Endothelial cell of umbilical vein (primary cell): Measurements from ENCODE around the gene GPX8. TPM values are rescaled to one million over a fixed set of nuclear protein-coding genes. Genes with fewer than 3 reads are reported as not detected.

Experiments
- BruUV-seq: library from RNA; stranded (reverse); fragments of 400-500 nt; replicated peaks from 2 replicates; lab custom pipeline; 2021; lab: Mats Ljungman, UMichigan
- CTCF ChIA-PET: fragments of 300-600, 350-600 bp; sonication (Branson Sonifier 250); formaldehyde crosslinking; loops from one replicate; lab custom pipeline; 2021; ENCODE audit warnings: antibody characterized with exemption, inconsistent platforms; lab: Charles Lee
- POLR2A ChIA-PET: fragments of 300-600, 350-600 bp; sonication (Branson Sonifier 250); formaldehyde crosslinking; loops from one replicate; lab custom pipeline; 2021; ENCODE audit warnings: antibody characterized with exemption, inconsistent platforms; lab: Charles Lee
- DNase-seq: peaks from one replicate; pipeline ENCODE4 v3.0.0-alpha.2; 2011; ENCODE audit warnings: low read depth, low spot score
- FAIRE-seq: peaks from 2 replicates; lab custom pipeline; 2011; peaks lifted over from hg19 to GRCh38; lab: Jason Lieb, UNC
- H2AFZ ChIP-seq: 2 replicates; pipeline ENCODE4 v1.6.0; 2012; ENCODE audit warnings: low read depth, low read length, control low read depth, inconsistent platforms
- H3K27ac ChIP-seq: 2 replicates; pipeline ENCODE4 v1.5.1; 2011; ENCODE audit warnings: low read depth, mild to moderate bottlenecking, control low read depth, low read length, moderate library complexity; ENCODE audit not compliant: insufficient read depth
- H3K27me3 ChIP-seq, 2 experiments: 2 replicates each; pipeline versions ENCODE4 v1.6.0 to v1.6.1; 2011; ENCODE audit warnings: low read length in 2 of 2, mixed read lengths in 1 of 2; ENCODE audit not compliant: control insufficient read depth in 2 of 2, insufficient read depth in 2 of 2
- H3K36me3 ChIP-seq, 2 experiments: 2 replicates in 1 of 2; 3 replicates in 1 of 2; pipeline ENCODE4 v1.5.1; 2011; ENCODE audit warnings: low read length in 2 of 2, mild to moderate bottlenecking in 1 of 2, moderate library complexity in 1 of 2; ENCODE audit not compliant: control insufficient read depth in 2 of 2, insufficient read depth in 2 of 2; ENCODE audit errors: extremely low read depth in 1 of 2
- H3K4me1 ChIP-seq: 3 replicates; pipeline ENCODE4 v1.5.1; 2011; ENCODE audit warnings: mild to moderate bottlenecking, low read length; ENCODE audit not compliant: control insufficient read depth, insufficient read depth; ENCODE audit errors: extremely low read depth
- H3K4me2 ChIP-seq: 2 replicates; pipeline ENCODE4 v1.6.1; 2011; ENCODE audit warnings: low read length, control low read depth, mixed read lengths; ENCODE audit not compliant: insufficient read depth
- H3K4me3 ChIP-seq, 3 experiments: fragments of 200-600 bp in 1 of 3; sonication (generic), shearing (Covaris generic) in 1 of 3; replicated peaks in 1 of 3; 2 replicates each; pipeline ENCODE4 v1.5.1; 2011 to 2016; ENCODE audit warnings: control low read depth in 3 of 3, low read length in 3 of 3, mild to moderate bottlenecking in 2 of 3, inconsistent platforms in 1 of 3, low read depth in 1 of 3, moderate library complexity in 1 of 3; ENCODE audit not compliant: insufficient read depth in 1 of 3
- H3K79me2 ChIP-seq: 2 replicates; pipeline ENCODE4 v1.6.0; 2012; ENCODE audit warnings: low read length, inconsistent platforms; ENCODE audit not compliant: control insufficient read depth, insufficient read depth
- H3K9ac ChIP-seq: replicated peaks from 2 replicates; pipeline ENCODE3; 2011; ENCODE audit warnings: low read length, control low read depth; ENCODE audit not compliant: insufficient read depth; ENCODE audit errors: extremely low read depth
- H3K9me1 ChIP-seq: replicated peaks from 3 replicates; pipeline ENCODE4 v1.6.0; 2011; ENCODE audit warnings: mild to moderate bottlenecking, low read length; ENCODE audit not compliant: control insufficient read depth, insufficient read depth; ENCODE audit errors: extremely low read depth
- H3K9me3 ChIP-seq: replicated peaks from 2 replicates; pipeline ENCODE4 v1.5.1; 2012; ENCODE audit warnings: low read length, inconsistent platforms; ENCODE audit not compliant: control insufficient read depth, insufficient read depth
- H4K20me1 ChIP-seq: replicated peaks from 2 replicates; pipeline ENCODE3; 2011; ENCODE audit warnings: mild to moderate bottlenecking, low read length; ENCODE audit not compliant: control insufficient read depth, insufficient read depth; ENCODE audit errors: extremely low read depth
- CTCF ChIP-seq, 2 donors: IDR thresholded peaks; 1 replicate in 1 of 2; 2 replicates in 1 of 2; pipeline ENCODE4 v1.5.1; 2011; ENCODE audit warnings: low read length in 2 of 2, mild to moderate bottlenecking in 2 of 2, moderate library complexity in 2 of 2, control low read depth in 1 of 2, inconsistent platforms in 1 of 2, low read depth in 1 of 2; ENCODE audit not compliant: insufficient read depth in 1 of 2; ENCODE audit errors: extremely low read depth in 1 of 2
- EZH2 ChIP-seq: IDR thresholded peaks from 2 replicates; pipeline ENCODE4 v1.6.1; 2012; ENCODE audit warnings: borderline replicate concordance, low read depth, mild to moderate bottlenecking, moderate library complexity, low read length, inconsistent platforms; ENCODE audit not compliant: severe bottlenecking
- FOS ChIP-seq: IDR thresholded peaks from 2 replicates; pipeline ENCODE4 v1.6.1; 2011; ENCODE audit warnings: mild to moderate bottlenecking, low read length, moderate library complexity, borderline replicate concordance; ENCODE audit not compliant: insufficient read depth
- GATA2 ChIP-seq: IDR thresholded peaks from 2 replicates; pipeline ENCODE4 v1.7.0; 2011; ENCODE audit warnings: low read depth, mild to moderate bottlenecking, moderate library complexity, mixed read lengths, low read length; ENCODE audit not compliant: insufficient read length, insufficient read depth
- JUN ChIP-seq: IDR thresholded peaks from 2 replicates; pipeline ENCODE4 v1.6.1; 2011; ENCODE audit warnings: borderline replicate concordance, low read depth; ENCODE audit not compliant: insufficient read length, insufficient read depth
- MAX ChIP-seq: IDR thresholded peaks from 2 replicates; pipeline ENCODE4 v1.6.1; 2011; ENCODE audit not compliant: insufficient read depth, insufficient read length
- MYC ChIP-seq: IDR thresholded peaks from one replicate; pipeline ENCODE4 v1.6.1; 2011; ENCODE audit warnings: mild to moderate bottlenecking, low read depth, low read length
- POLR2A ChIP-seq: IDR thresholded peaks from 2 replicates; pipeline ENCODE4 v1.6.1; 2012; ENCODE audit warnings: low read depth, mild to moderate bottlenecking, control low read depth, low read length
- POLR2AphosphoS5 ChIP-seq: IDR thresholded peaks from 2 replicates; pipeline ENCODE4 v1.6.1; 2012; ENCODE audit warnings: low read depth, mild to moderate bottlenecking, control low read depth, low read length, moderate library complexity; ENCODE audit not compliant: insufficient read depth
- dilution Hi-C: fragments of 300-500 bp; cut with MboI; formaldehyde crosslinking; loops from one replicate; pipeline ENCODE4 v1.15.0; 2019; ENCODE audit warnings: low sequenced_read_pairs; ENCODE audit not compliant: extremely low pct_ligation_motif_present
- intact Hi-C: fragments of 100-400 bp; cut with micrococcal nuclease; formaldehyde crosslinking; loops from one replicate; pipeline ENCODE4 v1.10.0; 2022
- polyA plus RNA-seq, 4 experiments: library from polyadenylated mRNA; depleted of rRNA in 3 of 4; stranded (reverse) in 3 of 4; unstranded in 1 of 4; fragments of >200 nt; gene quantifications; 2 replicates each; pipeline versions ENCODE4 v1.2.1 to v1.2.3, GENCODE V29; 2011 to 2012; ENCODE audit warnings: missing spikeins in 1 of 4
- total RNA-seq: library from RNA; stranded (reverse); gene quantifications from 2 replicates; pipeline ENCODE4 v1.2.3, GENCODE V29; 2021

The GPX8 gene
- total and polyA plus RNA-seq, 2 donors (not counting 3 experiments of a cell fraction or from before 2014, with no cell fraction given) = 60.1 to 147 TPM

- intact Hi-C loops (no loop called here), dilution Hi-C loops (no loop called here)
- H3K4me2 ChIP-seq = no peak overlapping the region
- H3K9ac ChIP-seq = no peak overlapping the region
- H3K4me3 ChIP-seq = no peak overlapping the region
- TF ChIP-seq EZH2 (no peak), MYC (no peak), MAX (no peak), GATA2 (no peak), JUN (no peak), POLR2A (no peak), CTCF (IDR thresholded peaks at IDR 0.05; ENCODE audit: extremely low read depth in 1 of 2, insufficient read depth in 1 of 2, low read depth in 1 of 2, low read length in 2 of 2) (no peak), FOS (no peak), POLR2AphosphoS5 (no peak)
- BruUV-seq = no TSS peak
- H3K27ac ChIP-seq = no peak overlapping the region
- no peaks in the 10 kb centered on the region for H3K27me3 ChIP-seq
- no peak for FAIRE-seq
- no peaks in the 10 kb centered on the region for H3K79me2 ChIP-seq
- ChIA-PET CTCF (interaction anchor here (1.0 kb wide), 1 partner anchor 170 kb away, joined by 3 read pairs; no protein-coding TSS in a partner anchor), POLR2A (no interaction called here)
- H4K20me1 ChIP-seq = no peaks in the 10 kb centered on the region
- H3K9me1 ChIP-seq = no peaks in the 10 kb centered on the region
- no peaks in the 10 kb centered on the region for H3K4me1 ChIP-seq
- H2AFZ ChIP-seq = no peak overlapping the region
- no peaks in the 10 kb centered on the region for H3K9me3 ChIP-seq
- no peaks in the 10 kb centered on the region for H3K36me3 ChIP-seq
- DNase-seq = no peak
Measured at GRCh38 chr5:55114061-55114460, 45.9 kb upstream of the GPX8 start.
